Medulla oblongata (tissue), 1 donor: ENCODE results near the gene SLC25A42.
"Not testable (repeated sequence)": the region's sequence is repeated elsewhere in the genome, so short reads cannot be mapped to it uniquely, and the experiment has no call there.

Experiments
- DNase-seq: peaks from one replicate; pipeline ENCODE4 v3.0.0-alpha.2; 2015; ENCODE audit errors: extremely low spot score

Gene SLC25A42

GRCh38 chr19:19105365-19106055 lies 41.7 kb downstream of the SLC25A42 start:
- no peak for DNase-seq

- DNase-seq, result no peak
Measured at GRCh38 chr19:19106056-19106551, 42.3 kb downstream of the SLC25A42 start.

GRCh38 chr19:19106938-19107337 lies 43.1 kb downstream of the SLC25A42 start:
- not testable (repeated sequence) for DNase-seq

GRCh38 chr19:19107654-19108053 lies 43.9 kb downstream of the SLC25A42 start:
- no peak for DNase-seq

DNA sequence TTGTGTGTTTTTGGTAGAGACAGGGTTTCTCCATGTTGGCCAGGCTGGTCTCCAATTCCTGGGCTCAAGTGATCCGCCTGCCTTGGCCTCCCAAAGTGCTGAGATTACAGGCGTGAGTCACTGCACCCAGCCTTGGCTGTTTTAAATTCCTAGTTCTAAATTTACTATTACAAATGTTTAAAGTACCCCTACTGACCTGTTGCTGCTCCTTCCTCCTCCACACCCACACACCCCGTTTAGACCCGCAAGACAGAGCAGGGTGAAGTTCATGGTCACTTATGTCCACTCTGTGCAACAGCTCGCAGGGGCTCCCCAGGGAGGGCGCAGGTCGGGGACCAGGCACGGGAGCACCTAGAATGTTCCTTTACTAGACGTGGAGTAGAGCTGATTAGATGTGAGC lies 45.8 kb downstream of the SLC25A42 start:
- DNase-seq, result no peak

DNA sequence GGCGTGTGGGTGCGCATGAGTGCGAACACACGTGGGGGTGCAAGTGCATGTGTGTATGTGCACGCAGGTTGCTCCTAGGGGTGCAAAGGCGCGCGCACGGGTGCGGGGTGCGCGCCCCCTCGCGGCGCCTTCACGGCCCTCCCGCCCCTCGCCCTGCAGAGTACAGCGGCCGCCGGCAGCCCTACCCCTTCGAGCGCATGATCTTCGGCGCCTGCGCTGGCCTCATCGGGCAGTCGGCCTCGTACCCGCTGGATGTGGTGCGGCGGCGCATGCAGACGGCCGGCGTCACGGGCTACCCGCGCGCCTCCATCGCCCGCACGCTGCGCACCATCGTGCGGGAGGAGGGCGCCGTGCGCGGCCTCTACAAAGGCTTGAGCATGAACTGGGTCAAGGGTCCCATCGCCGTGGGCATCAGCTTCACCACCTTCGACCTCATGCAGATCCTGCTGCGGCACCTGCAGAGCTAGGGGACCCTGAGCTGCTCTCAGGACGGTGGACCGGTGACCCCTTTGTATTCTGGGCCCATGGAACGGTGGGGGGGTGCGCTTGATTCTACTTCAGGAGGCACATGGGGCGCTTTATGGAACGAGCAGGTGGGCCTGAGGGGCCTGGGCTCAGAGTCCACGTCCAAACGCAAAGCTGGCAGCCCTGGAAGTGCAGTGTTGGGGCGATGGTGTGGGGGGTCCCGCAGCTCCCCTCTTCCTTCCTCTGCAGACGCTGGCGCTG lies 46.8 kb downstream of the SLC25A42 start:
- no peak for DNase-seq

GRCh38 chr19:19111136-19111835 lies 47.5 kb downstream of the SLC25A42 start:
- no peak for DNase-seq

GRCh38 chr19:19111967-19112580 lies 48.3 kb downstream of the SLC25A42 start:
- no peak for DNase-seq

DNA sequence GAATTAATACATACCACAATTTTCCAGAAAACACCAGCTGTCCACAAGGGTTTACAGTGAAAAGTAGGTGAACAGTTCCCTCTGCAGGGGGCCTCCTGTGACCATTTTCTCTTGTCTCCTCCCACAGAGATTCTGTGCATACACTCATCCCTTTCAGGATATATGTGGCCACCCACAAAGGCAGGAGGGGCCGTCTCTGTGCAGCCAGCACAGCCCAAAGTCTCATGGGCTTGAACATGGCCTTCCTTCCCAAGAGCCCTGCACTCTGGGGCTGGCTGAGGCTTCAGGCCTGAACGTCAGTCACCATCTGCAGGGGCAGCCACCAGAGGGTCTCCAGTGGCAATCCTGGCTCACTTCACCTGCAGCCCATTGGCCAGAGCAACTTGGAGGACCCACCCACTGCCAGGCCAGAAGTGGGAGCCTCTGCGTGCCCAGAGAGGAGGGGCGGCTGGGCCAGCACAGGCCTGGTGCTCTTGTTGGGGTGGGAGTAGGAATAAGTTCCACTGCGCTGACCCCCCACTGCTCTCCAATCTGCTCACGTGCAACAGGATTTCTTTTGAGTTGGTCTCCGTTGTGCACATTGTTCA lies 49.3 kb downstream of the SLC25A42 start:
- DNase-seq, result no peak

DNA sequence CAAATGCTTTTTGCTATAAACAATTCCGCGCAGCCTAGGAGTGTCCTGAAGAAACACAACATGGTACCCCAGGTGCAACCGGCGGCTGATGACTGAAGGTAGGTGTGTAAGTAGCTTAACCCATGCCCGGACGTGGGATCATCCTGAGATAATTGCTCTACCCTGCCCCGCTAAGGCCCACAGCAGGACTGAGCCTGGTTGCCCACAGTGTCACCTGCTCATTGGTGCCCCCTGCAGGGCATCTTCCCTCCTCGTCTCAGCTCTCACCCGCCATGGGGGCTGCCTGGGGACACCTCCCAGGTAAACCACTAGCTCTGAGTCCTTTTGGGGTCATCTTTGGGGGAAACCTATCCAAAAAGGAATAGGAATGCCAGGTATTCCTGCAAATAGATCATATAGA lies 52.2 kb downstream of the SLC25A42 start:
- DNase-seq, result no peak

DNA sequence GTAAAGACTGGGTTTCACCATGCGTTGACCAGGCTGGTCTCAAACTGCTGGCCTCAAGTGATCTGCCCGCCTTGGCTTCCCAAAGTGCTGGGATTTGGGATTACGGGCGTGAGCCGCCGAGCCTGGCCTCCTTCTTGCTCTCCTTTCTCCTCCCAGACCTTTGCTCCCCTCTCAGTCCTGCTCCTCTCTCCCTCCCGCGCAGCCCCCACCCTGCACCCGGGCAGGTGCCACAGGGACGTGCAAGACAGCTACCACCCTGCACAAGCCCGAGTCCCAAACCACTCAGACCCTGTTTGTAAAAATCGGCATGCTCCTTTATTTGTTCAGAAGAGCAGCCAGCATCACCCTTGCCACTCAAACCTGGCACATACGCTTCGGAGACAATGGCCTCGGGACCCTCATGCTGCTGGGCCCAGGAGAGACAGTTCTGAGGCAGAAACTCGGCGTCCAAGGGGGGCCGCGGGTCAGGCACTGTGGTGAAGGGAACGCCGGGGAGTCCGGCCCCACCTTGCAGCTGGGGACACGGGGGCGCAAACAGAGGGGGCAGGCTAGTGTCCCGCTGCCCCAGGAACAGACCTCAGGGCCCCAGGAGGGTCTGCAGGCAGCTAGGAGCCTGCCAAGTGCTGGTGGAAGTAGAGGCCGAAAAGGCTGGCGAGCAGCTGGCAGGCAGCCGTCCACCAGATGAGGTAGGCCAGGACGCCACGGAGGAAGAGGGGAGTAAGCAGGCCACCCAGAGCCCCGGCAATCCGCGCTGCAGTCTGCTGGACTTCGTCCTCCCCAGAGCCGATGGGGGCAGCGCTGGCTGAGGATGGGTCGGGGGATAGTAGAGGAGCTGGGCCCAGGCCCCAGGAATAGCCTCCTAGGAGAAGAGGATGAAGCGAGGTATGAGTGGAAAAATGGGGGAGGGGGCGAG lies 55.8 kb downstream of the SLC25A42 start:
- DNase-seq, result no peak

DNA sequence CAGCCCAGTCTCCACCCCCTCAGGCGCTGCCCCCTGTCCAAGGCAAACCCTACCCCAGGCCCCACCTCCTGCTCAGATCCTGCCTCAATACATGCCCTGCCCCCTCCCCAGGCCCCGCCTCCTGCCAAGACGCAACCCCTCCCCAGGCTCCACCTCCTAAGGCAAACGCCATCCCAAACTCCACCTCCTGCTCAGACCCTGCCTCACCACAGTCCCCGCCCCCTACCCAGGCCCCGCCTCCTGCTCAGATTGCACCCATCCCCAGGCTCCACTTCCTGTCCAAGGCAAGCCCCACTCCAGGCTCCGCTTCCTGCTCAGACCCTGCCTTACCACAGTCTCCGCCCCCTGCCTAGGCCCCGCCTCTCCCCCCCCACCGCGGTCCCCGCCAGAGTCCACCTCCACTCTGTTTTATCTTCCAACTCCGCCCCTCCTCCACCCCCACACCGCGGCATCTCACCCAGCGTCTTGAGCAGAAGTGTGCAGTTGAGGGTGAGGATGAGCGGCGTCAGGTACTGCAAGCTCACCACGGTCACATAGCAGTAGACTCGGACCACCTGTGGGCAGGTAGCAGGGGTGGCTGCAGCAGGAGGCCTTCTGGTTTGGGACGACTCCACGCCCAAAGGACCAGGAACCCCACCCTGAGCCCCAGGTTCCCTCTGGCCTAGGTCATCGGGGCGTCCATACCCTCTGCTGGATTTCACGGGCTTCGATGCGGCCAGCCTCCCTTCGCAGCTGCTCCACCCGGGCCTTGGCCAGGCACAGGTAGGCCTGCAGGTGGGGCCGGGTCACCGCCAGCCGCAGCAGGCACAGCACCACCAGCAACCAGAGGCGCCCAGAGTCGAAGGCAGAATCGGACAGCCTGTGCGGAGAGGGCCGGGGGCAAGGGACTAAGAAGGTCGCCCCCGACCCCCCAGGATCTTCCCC lies 56.8 kb downstream of the SLC25A42 start:
- DNase-seq, result no peak

- DNase-seq, result no peak
Measured at GRCh38 chr19:19121371-19121770, 57.6 kb downstream of the SLC25A42 start.

DNA sequence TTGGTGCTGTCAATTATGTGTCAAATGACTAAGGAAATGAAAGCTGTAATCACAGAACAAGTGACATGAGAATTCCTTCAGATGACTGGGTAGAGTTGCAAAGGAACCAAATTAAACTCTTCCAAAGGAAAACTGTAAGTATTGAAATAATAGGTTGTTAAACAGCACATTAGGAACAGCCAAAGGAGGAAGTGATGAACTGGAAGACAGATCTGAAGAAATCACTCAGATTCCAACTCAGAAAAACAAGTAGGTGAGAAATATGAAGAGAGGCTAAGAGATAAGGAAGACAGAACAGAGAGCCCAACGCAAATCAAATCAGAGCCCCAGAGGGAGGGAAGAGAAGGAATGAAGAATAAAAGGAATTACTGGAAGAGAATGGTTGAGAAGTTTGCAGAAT lies 59.1 kb downstream of the SLC25A42 start:
- no peak for DNase-seq

GRCh38 chr19:19123386-19123785 lies 59.6 kb downstream of the SLC25A42 start:
- no peak for DNase-seq

DNA sequence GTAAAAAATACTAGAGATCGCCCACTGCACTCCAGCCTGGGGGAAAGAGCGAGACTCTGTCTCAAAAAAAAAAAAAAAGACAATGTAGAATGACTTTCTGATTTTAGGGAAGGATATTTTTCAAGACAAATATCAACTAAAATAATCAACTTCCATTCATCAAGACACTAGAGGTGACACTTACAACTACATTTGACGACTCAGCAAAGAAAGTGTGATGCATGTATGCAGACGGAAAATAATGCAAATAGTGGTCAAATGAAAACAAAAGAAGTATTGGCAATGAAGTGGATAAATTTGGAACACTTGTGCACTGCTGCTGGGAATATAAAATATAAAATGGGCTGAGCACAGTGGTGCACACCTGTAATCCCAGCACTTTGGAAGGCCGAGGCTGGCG lies 62.3 kb downstream of the SLC25A42 start:
- DNase-seq, result no peak

- no peak for DNase-seq
Measured at GRCh38 chr19:19131989-19132388, 68.2 kb downstream of the SLC25A42 start.

GRCh38 chr19:19132912-19133311 lies 69.1 kb downstream of the SLC25A42 start:
- no peak for DNase-seq

DNA sequence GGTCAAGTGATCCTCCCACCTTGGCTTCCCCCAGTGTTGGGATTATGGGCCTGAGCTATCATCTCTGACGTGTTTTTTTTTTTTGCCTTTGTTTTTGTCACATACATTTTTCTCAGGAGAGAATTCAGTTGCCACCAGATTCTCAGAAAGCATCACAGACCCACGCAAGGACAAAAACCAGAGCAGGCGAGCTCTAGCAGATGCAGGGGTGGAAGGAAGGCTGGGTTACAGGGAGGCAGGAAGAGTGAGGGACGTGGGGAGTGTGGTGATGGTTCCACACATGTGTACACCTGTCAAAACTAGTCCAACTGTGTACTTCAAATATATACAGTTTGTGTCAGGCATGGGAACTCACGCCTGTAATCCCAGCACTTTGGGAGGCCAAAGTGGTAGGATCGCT lies 70.2 kb downstream of the SLC25A42 start:
- DNase-seq, result no peak

DNA sequence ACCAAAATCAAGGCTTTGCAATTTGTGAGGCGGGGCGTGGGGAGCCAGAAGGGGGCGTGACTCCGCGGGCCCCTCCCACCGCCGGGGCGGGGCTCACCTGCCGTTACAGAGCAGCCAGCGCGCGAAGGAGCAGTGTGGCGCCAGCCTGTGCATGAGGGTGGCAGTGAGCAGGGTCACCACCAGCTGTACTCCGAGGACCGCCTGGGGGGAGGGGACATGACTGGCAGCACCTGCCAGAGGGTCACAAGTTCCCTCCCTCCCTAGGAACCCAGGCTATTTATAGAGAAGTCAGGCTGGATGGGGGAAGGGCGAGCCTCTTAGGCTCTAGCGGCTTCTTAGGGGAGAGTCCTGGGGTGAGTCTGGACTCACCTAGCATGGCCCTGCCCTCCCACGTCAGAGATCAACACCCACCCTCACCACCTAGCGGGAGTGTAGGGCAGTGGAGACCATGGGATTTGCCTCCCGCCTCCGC lies 70.9 kb downstream of the SLC25A42 start:
- no peak for DNase-seq
